Upper lobe of right lung (tissue), 1 donor: Measurements from ENCODE around the gene WDR1. TPM values are rescaled to one million over a fixed set of nuclear protein-coding genes. Genes with fewer than 3 reads are reported as not detected.

Source experiments
- ATAC-seq: fragments of 200-7000 bp; cut with Tn5 transposase; one replicate; pipeline ENCODE4 v1.9.1; 2020; ENCODE audit warnings: mild to moderate bottlenecking, moderate library complexity
- DNase-seq: peaks from one replicate; pipeline ENCODE4 v3.0.0-alpha.2; 2020
- H3K27ac ChIP-seq: fragments of 200-600 bp; one replicate; pipeline ENCODE4 v1.8.0; 2022
- H3K27me3 ChIP-seq: fragments of 200-600 bp; one replicate; pipeline ENCODE4 v1.8.0; 2022; ENCODE audit warnings: mild to moderate bottlenecking
- H3K36me3 ChIP-seq: fragments of 200-600 bp; one replicate; pipeline ENCODE4 v1.8.0; 2022
- H3K4me1 ChIP-seq: fragments of 200-600 bp; one replicate; pipeline ENCODE4 v1.8.0; 2022
- H3K4me3 ChIP-seq: fragments of 200-600 bp; one replicate; pipeline ENCODE4 v1.8.0; 2022; ENCODE audit warnings: mild to moderate bottlenecking
- H3K9me3 ChIP-seq: fragments of 200-600 bp; one replicate; pipeline ENCODE4 v1.8.0; 2022
- CTCF ChIP-seq: fragments of 200-600 bp; IDR thresholded peaks from one replicate; pipeline ENCODE4 v1.8.0; 2022; ENCODE audit warnings: antibody characterized with exemption
- intact Hi-C: fragments of 100-400 bp; cut with DNase I; formaldehyde crosslinking; loops from one replicate; pipeline ENCODE4 v1.11.0; 2022
- total RNA-seq: library from RNA; stranded (reverse); fragmentation: NEBNext Ultra II Directional; extraction: Animal tissue kit (Norgen Biotek cat#: 25700); gene quantifications from one replicate; pipeline ENCODE4 v1.2.1, GENCODE V29; 2021
- donor health status: DM: no; HTN: yes; CAD: no; lungs with severe emphysema.

WDR1 gene
- total RNA-seq, 1 donor from 2014 or later, result 234 TPM

GRCh38 chr4:10140866-10141759, 24.5 kb upstream of the WDR1 start:
- ATAC-seq, result no peak
- Histone ChIP-seq H3K9me3 (no peaks in the 10 kb centered on the region), H3K27me3 (no peaks in the 10 kb centered on the region), H3K36me3 (no peaks in the 10 kb centered on the region), H3K4me3 (no peak overlapping the region), H3K4me1 (no peaks in the 10 kb centered on the region), H3K27ac (no peak overlapping the region)
- intact Hi-C loops, result no loop called here
- no peak for TF ChIP-seq CTCF
- no peak for DNase-seq

- TF ChIP-seq CTCF, result no peak
- H3K27ac ChIP-seq, result no peak overlapping the region
- intact Hi-C loops, result no loop called here
These were observed 22.9 kb upstream of the WDR1 start for GRCh38 chr4:10139518-10139917.

GRCh38 chr4:10135260-10135659, 18.7 kb upstream of the WDR1 start:
- intact Hi-C loops, result no loop called here

More at GRCh38 chr4:10139518-10139917, 22.9 kb upstream of the WDR1 start:
- DNase-seq (no peak), ATAC-seq (no peak)
- H3K4me1 ChIP-seq, result no peaks in the 10 kb centered on the region
- H3K9me3 ChIP-seq, result no peaks in the 10 kb centered on the region
- H3K4me3 ChIP-seq, result no peak overlapping the region
- no peaks in the 10 kb centered on the region for H3K27me3 ChIP-seq
- no peaks in the 10 kb centered on the region for H3K36me3 ChIP-seq

GRCh38 chr4:10134141-10134540, 17.5 kb upstream of the WDR1 start:
- TF ChIP-seq CTCF, result no peak
- intact Hi-C loops, result no loop called here
- H3K27ac ChIP-seq, result no peak overlapping the region
- ATAC-seq (no peak), DNase-seq (no peak)
- H3K9me3 ChIP-seq, result no peaks in the 10 kb centered on the region
- no peak overlapping the region for H3K4me3 ChIP-seq
- H3K27me3 ChIP-seq, result no peaks in the 10 kb centered on the region
- no peaks in the 10 kb centered on the region for H3K36me3 ChIP-seq
- no peaks in the 10 kb centered on the region for H3K4me1 ChIP-seq

More at GRCh38 chr4:10135260-10135659, 18.7 kb upstream of the WDR1 start:
- Histone ChIP-seq H3K27me3 (no peaks in the 10 kb centered on the region), H3K4me1 (no peaks in the 10 kb centered on the region), H3K9me3 (no peaks in the 10 kb centered on the region), H3K36me3 (no peaks in the 10 kb centered on the region), H3K4me3 (no peak overlapping the region), H3K27ac (no peak overlapping the region)
- TF ChIP-seq CTCF, result no peak
- DNase-seq (no peak), ATAC-seq (no peak)

GRCh38 chr4:10131202-10131601, 14.6 kb upstream of the WDR1 start:
- H3K4me3 ChIP-seq, result no peak overlapping the region
- H3K36me3 ChIP-seq, result no peaks in the 10 kb centered on the region
- no peak for TF ChIP-seq CTCF
- ATAC-seq (no peak), DNase-seq (no peak)
- intact Hi-C loops, result no loop called here
- H3K4me1 ChIP-seq, result no peaks in the 10 kb centered on the region
- no peak overlapping the region for H3K27ac ChIP-seq
- H3K27me3 ChIP-seq, result no peaks in the 10 kb centered on the region
- no peaks in the 10 kb centered on the region for H3K9me3 ChIP-seq
